Right lobe of liver (tissue), 6 donors: ENCODE measurements around the gene MOCOS. TPM values are rescaled to one million over a fixed set of nuclear protein-coding genes. Genes with fewer than 3 reads are reported as not detected.

ENCODE experiments used
- ATAC-seq, 4 donors: fragments of 200-7000 bp; cut with Tn5 transposase; one replicate each; pipeline ENCODE4 v1.9.1; 2020; ENCODE audit warnings: mild to moderate bottlenecking in 4 of 4, moderate library complexity in 4 of 4
- DNase-seq, 3 donors: peaks; one replicate each; pipeline ENCODE4 v3.0.0-alpha.2; 2020
- H3K27ac ChIP-seq, 3 donors: fragments of 200-600 bp; one replicate each; pipeline ENCODE4 v1.8.0; 2022
- H3K27me3 ChIP-seq, 2 donors: fragments of 200-600 bp; one replicate each; pipeline ENCODE4 v1.8.0; 2022
- H3K36me3 ChIP-seq, 4 donors: fragments of 200-600 bp; sonication (generic) in 1 of 4; one replicate each; pipeline versions ENCODE4 v1.5.1 to v1.8.0; 2017 to 2022; ENCODE audit warnings: control low read depth in 1 of 4
- H3K4me1 ChIP-seq, 4 donors: fragments of 200-600 bp; sonication (generic) in 1 of 4; one replicate each; pipeline versions ENCODE4 v1.5.1 to v1.8.0; 2017 to 2022; ENCODE audit warnings: control low read depth in 1 of 4
- H3K4me3 ChIP-seq, 3 donors: fragments of 200-600 bp; one replicate each; pipeline ENCODE4 v1.8.0; 2022
- H3K9me3 ChIP-seq, 4 donors: fragments of 200-600 bp; sonication (generic) in 1 of 4; one replicate each; pipeline versions ENCODE4 v1.5.1 to v1.8.0; 2017 to 2022; ENCODE audit warnings: control low read depth in 1 of 4
- POLR2A ChIP-seq: fragments of 450-650 bp; IDR thresholded peaks from one replicate; pipeline ENCODE4 v1.6.1; 2017; ENCODE audit warnings: antibody characterized with exemption, mild to moderate bottlenecking
- WGBS: methylation state at CpG from one replicate; pipeline ENCODE4 v1.1.6; 2018; ENCODE audit warnings: low coverage, low lambda C conversion rate; ENCODE audit not compliant: insufficient coverage; ENCODE audit errors: missing lambda C conversion rate; 5-methylcytosine and 5-hydroxymethylcytosine counted together
- intact Hi-C, 2 donors: fragments of 100-400 bp; cut with DNase I; formaldehyde crosslinking; loops; one replicate each; pipeline versions ENCODE4 v1.11.2 to v1.14.1; 2022
- total RNA-seq, 6 experiments: library from RNA; depleted of rRNA in 2 of 6; stranded (reverse); fragments of >200 nt in 2 of 6; fragmentation: NEBNext Ultra II Directional in 3 of 6; extraction: Animal tissue kit (Norgen Biotek cat#: 25700) in 3 of 6; gene quantifications; one replicate each; pipeline versions ENCODE4 v1.1.0 to v1.2.4, GENCODE V29; 2016 to 2023
- TF ChIP-seq, protein P1 (sequence below), 4 donors: fragments of 200-600 bp in 3 of 4; fragments of 450-650 bp in 1 of 4; IDR thresholded peaks; one replicate each; pipeline versions ENCODE4 v1.5.1 to v1.8.0; 2016 to 2022; ENCODE audit warnings: antibody characterized with exemption in 4 of 4, mild to moderate bottlenecking in 2 of 4
- donor health status: DM: no; HTN: yes; CAD: no.
- donor health status: DM: no; HTN: no; CAD: no.
- donor health status: DM: no; HTN: no; CAD: no.
- donor health status: DM: no; HTN: yes; CAD: no.
- donor health status: DM: no; HTN: yes; CAD: no.

MOCOS gene
- total RNA-seq, 6 experiments from 2014 or later: 12.2 to 35.2 (median 25.2) TPM

DNA sequence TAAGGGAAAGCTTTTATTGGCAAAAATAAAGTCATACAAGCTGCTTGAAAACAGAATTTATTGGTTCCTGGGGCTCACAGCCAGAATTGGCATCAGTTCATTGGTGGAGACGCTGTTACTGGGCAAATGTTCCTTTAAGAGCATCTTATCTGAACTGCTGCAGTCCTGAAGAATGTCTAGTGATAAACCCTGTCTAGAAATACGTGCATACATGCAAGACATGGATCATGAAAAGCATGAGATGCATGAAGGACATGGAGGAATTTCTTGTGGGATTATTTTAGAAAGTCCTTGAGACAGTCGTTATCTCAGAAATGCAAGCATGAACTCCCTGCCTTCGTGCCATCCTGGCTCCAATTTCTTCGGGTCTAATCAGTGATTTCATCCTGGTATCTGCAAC lies 77.7 kb downstream of the MOCOS start:
- 68% methylated on average over 5 of the region's 5 CpGs for WGBS

DNA sequence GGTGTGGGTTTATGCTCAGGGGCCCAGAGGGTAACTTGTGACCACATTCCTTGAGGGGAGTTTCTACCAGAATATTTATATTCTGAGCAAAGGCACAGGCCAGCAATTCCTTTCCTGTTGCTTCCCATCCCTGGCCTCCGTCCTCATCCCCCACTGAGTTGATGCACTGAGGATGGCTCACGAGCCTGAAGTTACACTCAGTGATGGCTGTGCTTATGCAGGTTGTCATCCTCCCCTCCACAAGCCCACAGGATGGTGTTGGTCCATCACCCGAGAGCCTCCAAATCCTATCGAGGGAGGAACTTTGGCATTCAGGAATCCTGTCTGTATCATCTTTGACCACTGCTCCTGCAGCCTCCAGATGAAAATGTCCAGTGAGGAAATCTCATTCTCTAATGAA lies 81.9 kb downstream of the MOCOS start:
- Histone ChIP-seq H3K4me3 (no peak overlapping the region), H3K27ac (no peak overlapping the region), H3K9me3 (no peaks in the 10 kb centered on the region), H3K27me3 (no peaks in the 10 kb centered on the region), H3K36me3 (peaks cover 0 to 8% (median 5%) of the 10 kb centered on the region in 4 donors), H3K4me1 (no peaks in the 10 kb centered on the region)
- no peak for ATAC-seq
- no peak for DNase-seq
- WGBS: 90% methylated on average over 2 of the region's 4 CpGs
- TF ChIP-seq, protein P1, sequence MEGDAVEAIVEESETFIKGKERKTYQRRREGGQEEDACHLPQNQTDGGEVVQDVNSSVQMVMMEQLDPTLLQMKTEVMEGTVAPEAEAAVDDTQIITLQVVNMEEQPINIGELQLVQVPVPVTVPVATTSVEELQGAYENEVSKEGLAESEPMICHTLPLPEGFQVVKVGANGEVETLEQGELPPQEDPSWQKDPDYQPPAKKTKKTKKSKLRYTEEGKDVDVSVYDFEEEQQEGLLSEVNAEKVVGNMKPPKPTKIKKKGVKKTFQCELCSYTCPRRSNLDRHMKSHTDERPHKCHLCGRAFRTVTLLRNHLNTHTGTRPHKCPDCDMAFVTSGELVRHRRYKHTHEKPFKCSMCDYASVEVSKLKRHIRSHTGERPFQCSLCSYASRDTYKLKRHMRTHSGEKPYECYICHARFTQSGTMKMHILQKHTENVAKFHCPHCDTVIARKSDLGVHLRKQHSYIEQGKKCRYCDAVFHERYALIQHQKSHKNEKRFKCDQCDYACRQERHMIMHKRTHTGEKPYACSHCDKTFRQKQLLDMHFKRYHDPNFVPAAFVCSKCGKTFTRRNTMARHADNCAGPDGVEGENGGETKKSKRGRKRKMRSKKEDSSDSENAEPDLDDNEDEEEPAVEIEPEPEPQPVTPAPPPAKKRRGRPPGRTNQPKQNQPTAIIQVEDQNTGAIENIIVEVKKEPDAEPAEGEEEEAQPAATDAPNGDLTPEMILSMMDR (IDR thresholded peaks at IDR 0.05): no peak
- TF ChIP-seq POLR2A: no peak
- intact Hi-C loops: no loop called here

More for the DNA sequence above, 77.7 kb downstream of the MOCOS start:
- Histone ChIP-seq H3K27me3 (no peaks in the 10 kb centered on the region), H3K4me1 (no peaks in the 10 kb centered on the region), H3K9me3 (no peaks in the 10 kb centered on the region), H3K4me3 (no peak overlapping the region), H3K36me3 (peaks cover 0 to 10% (median 7%) of the 10 kb centered on the region in 4 donors), H3K27ac (no peak overlapping the region)
- TF ChIP-seq, protein P1 (IDR thresholded peaks at IDR 0.05): no peak
- TF ChIP-seq POLR2A: no peak
- intact Hi-C loops: no loop called here
- no peak for DNase-seq
- no peak for ATAC-seq

DNA sequence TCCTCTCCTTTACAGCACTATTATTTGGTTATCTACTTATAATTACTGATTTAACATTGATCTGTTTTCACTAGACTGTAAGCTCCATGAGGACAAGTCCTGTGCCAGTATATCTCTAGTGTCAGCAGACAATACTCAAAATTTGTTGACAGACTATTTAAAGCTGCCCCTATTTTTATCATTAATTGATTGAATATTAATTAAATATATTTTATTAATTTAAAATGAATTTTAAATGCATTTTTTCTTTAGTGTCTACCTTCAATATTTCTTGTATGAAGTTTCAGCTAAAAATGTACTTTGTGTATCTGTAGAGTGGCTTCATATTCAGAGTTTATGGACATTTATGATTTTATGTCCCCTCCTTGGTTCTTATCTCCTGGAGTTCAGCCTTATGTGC lies 83.9 kb downstream of the MOCOS start:
- intact Hi-C loops: no loop called here
- H3K27ac ChIP-seq: no peak overlapping the region
- no peaks in the 10 kb centered on the region for H3K9me3 ChIP-seq
- ATAC-seq (no peak), DNase-seq (no peak)
- peaks cover 0 to 8% (median 5%) of the 10 kb centered on the region in 4 donors for H3K36me3 ChIP-seq
- H3K4me1 ChIP-seq: no peaks in the 10 kb centered on the region
- no peaks in the 10 kb centered on the region for H3K27me3 ChIP-seq
- no peak overlapping the region for H3K4me3 ChIP-seq
- TF ChIP-seq, protein P1 (IDR thresholded peaks at IDR 0.05): no peak
- no peak for TF ChIP-seq POLR2A

DNA sequence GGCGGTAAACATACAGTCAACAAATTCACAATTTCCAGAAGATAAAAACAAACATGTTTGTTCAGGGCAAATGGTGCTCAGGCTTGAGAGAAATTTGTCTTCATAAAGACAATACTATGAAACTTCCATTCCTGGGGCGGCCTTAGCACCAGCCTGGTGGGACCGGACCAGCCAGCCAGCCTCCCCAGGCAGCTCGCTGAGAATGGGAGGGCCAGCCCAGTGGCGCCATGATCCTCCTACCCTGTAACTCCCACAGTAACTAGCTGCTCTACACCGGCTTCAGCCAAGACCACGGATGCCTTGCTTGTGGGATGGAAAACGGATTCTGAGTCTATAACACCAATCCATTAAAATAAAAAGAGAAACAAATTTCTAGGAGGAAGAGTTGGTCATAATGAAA lies 86.0 kb downstream of the MOCOS start:
- H3K27ac ChIP-seq: no peak overlapping the region
- H3K36me3 ChIP-seq: peaks cover 0 to 7% (median 3%) of the 10 kb centered on the region in 4 donors
- DNase-seq (no peak), ATAC-seq (no peak)
- WGBS: 87% methylated on average over 4 of the region's 8 CpGs
- intact Hi-C loops: no loop called here
- H3K4me1 ChIP-seq: no peaks in the 10 kb centered on the region
- no peaks in the 10 kb centered on the region for H3K9me3 ChIP-seq
- TF ChIP-seq, protein P1 (IDR thresholded peaks at IDR 0.05): no peak
- TF ChIP-seq POLR2A: no peak
- H3K4me3 ChIP-seq: no peak overlapping the region
- no peaks in the 10 kb centered on the region for H3K27me3 ChIP-seq
